SK-N-SH (cell line): ENCODE data around the gene MAN2A2. TPM values are rescaled to one million over a fixed set of nuclear protein-coding genes. Genes with fewer than 3 reads are reported as not detected.

Experiments used
- CTCF ChIA-PET: fragments of 300-600, 350-600 bp; formaldehyde crosslinking; extraction: SDS; loops from one replicate; lab custom pipeline; 2021; lab: Yijun Ruan, JAX
- POLR2A ChIA-PET: fragments of 350-600 bp; sonication (Branson Sonifier 250); formaldehyde crosslinking; extraction: SDS; loops from one replicate; lab custom pipeline; 2020; ENCODE audit warnings: antibody characterized with exemption, inconsistent platforms; lab: Yijun Ruan, JAX
- DNase-seq: peaks from one replicate; pipeline ENCODE4 v3.0.0; 2012
- H2AFZ ChIP-seq: fragments of 200-600 bp; sonication (generic); 2 replicates; pipeline ENCODE4 v1.8.1; 2016; ENCODE audit warnings: antibody characterized with exemption, mild to moderate bottlenecking, low read depth
- H3F3A ChIP-seq: fragments of 200-600 bp; sonication (generic); replicated peaks from 2 replicates; pipeline ENCODE3; 2016; ENCODE audit warnings: antibody characterized with exemption, mild to moderate bottlenecking; ENCODE audit not compliant: insufficient read depth
- H3K27ac ChIP-seq, 2 experiments: fragments of 200-500 bp in 1 of 2; fragments of 200-600 bp in 1 of 2; sonication (Bioruptor generic) in 1 of 2; sonication (generic), shearing (Covaris generic) in 1 of 2; 2 replicates each; pipeline versions ENCODE4 v1.5.1 to v1.6.1; 2014 to 2016; ENCODE audit warnings: low read depth in 2 of 2, inconsistent platforms in 1 of 2, low read length in 1 of 2, mild to moderate bottlenecking in 1 of 2, mixed read lengths in 1 of 2
- H3K27me3 ChIP-seq: fragments of 200-600 bp; sonication (generic), shearing (Covaris generic); 2 replicates; pipeline ENCODE4 v1.6.1; 2016; ENCODE audit warnings: mixed run types; ENCODE audit not compliant: insufficient read depth
- H3K36me3 ChIP-seq, 2 experiments: fragments of 200-500 bp in 1 of 2; fragments of 200-600 bp in 1 of 2; sonication (Bioruptor generic) in 1 of 2; sonication (generic) in 1 of 2; replicated peaks in 1 of 2; 2 replicates each; pipeline versions ENCODE3 to v1.5.1; 2014 to 2016; ENCODE audit warnings: low read length in 1 of 2, mild to moderate bottlenecking in 1 of 2; ENCODE audit not compliant: insufficient read depth in 2 of 2, control insufficient read depth in 1 of 2
- H3K4me1 ChIP-seq, 2 experiments: fragments of 200-500 bp in 1 of 2; fragments of 200-600 bp in 1 of 2; sonication (Bioruptor generic) in 1 of 2; sonication (generic), shearing (Covaris generic) in 1 of 2; 2 replicates each; pipeline versions ENCODE4 v1.5.1 to v1.6.1; 2014 to 2016; ENCODE audit warnings: low read depth in 1 of 2, low read length in 1 of 2, mixed run types in 1 of 2; ENCODE audit not compliant: insufficient read depth in 2 of 2, control insufficient read depth in 1 of 2
- H3K4me2 ChIP-seq: fragments of 200-600 bp; sonication (generic), shearing (Covaris generic); 2 replicates; pipeline ENCODE4 v1.6.1; 2017; ENCODE audit warnings: mixed run types
- H3K4me3 ChIP-seq, 2 experiments: fragments of 200-500 bp in 1 of 2; fragments of 200-600 bp in 1 of 2; sonication (Bioruptor generic) in 1 of 2; sonication (generic), shearing (Covaris generic) in 1 of 2; 2 replicates each; pipeline versions ENCODE4 v1.5.1 to v1.8.1; 2014 to 2016; ENCODE audit warnings: low read depth in 2 of 2, inconsistent platforms in 1 of 2, low read length in 1 of 2, mild to moderate bottlenecking in 1 of 2, mixed read lengths in 1 of 2, moderate library complexity in 1 of 2
- H3K79me2 ChIP-seq: fragments of 200-600 bp; sonication (generic); 2 replicates; pipeline ENCODE4 v1.8.1; 2017; ENCODE audit warnings: mild to moderate bottlenecking; ENCODE audit not compliant: insufficient read depth
- H3K9ac ChIP-seq: fragments of 200-600 bp; sonication (generic); 2 replicates; pipeline ENCODE4 v1.6.1; 2017; ENCODE audit warnings: mixed run types
- H3K9me2 ChIP-seq: fragments of 200-600 bp; sonication (generic); 2 replicates; pipeline ENCODE4 v1.6.1; 2017; ENCODE audit warnings: mixed run types
- H3K9me3 ChIP-seq: fragments of 200-600 bp; sonication (generic); 2 replicates; pipeline ENCODE4 v1.6.1; 2017; ENCODE audit warnings: mixed run types, mild to moderate bottlenecking, moderate library complexity
- H4K20me1 ChIP-seq: fragments of 200-600 bp; sonication (generic); 2 replicates; pipeline ENCODE4 v1.6.1; 2017; ENCODE audit warnings: mild to moderate bottlenecking, mixed run types; ENCODE audit not compliant: insufficient read depth
- CHD2 ChIP-seq: fragments of 150-350 bp; IDR thresholded peaks from 2 replicates; pipeline ENCODE4 v1.6.1; 2018; ENCODE audit warnings: low read length; ENCODE audit not compliant: partially characterized antibody
- ELF1 ChIP-seq: IDR thresholded peaks from 2 replicates; pipeline ENCODE4 v1.4.0; 2012
- EZH2phosphoT487 ChIP-seq: fragments of 200-600 bp; sonication (generic); IDR thresholded peaks from 2 replicates; pipeline ENCODE4 v1.6.1; 2017; ENCODE audit warnings: low read depth, mixed run types, mild to moderate bottlenecking, antibody characterized with exemption, moderate library complexity, borderline replicate concordance
- FOSL2 ChIP-seq: IDR thresholded peaks from 2 replicates; pipeline ENCODE4 v1.4.0; 2012; ENCODE audit warnings: low read depth, mild to moderate bottlenecking, moderate library complexity, borderline replicate concordance
- FOXM1 ChIP-seq: IDR thresholded peaks from 2 replicates; pipeline ENCODE4 v1.4.0; 2012; ENCODE audit warnings: low read depth, mild to moderate bottlenecking
- GABPA ChIP-seq: IDR thresholded peaks from 2 replicates; pipeline ENCODE4 v1.4.0; 2012; ENCODE audit warnings: low read depth, mild to moderate bottlenecking
- GATA2 ChIP-seq: sonication (generic); formaldehyde crosslinking; IDR thresholded peaks from 2 replicates; pipeline ENCODE4 v1.5.0; 2020; ENCODE audit warnings: mild to moderate bottlenecking, missing genetic modification reagents
- MXI1 ChIP-seq: IDR thresholded peaks from 2 replicates; pipeline ENCODE4 v1.6.1; 2012; ENCODE audit warnings: mild to moderate bottlenecking, low read depth, low read length, improper control_type of control experiment
- NFIC ChIP-seq: IDR thresholded peaks from 2 replicates; pipeline ENCODE4 v1.4.0; 2012; ENCODE audit warnings: borderline replicate concordance
- POLR2AphosphoS5 ChIP-seq: IDR thresholded peaks from 2 replicates; pipeline ENCODE4 v1.6.1; 2012; ENCODE audit warnings: low read depth, low read length
- RAD21 ChIP-seq: IDR thresholded peaks from 2 replicates; pipeline ENCODE4 v1.6.1; 2012; ENCODE audit warnings: mild to moderate bottlenecking, low read length
- RCOR1 ChIP-seq: fragments of 150-350 bp; IDR thresholded peaks from 2 replicates; pipeline ENCODE4 v1.6.1; 2017; ENCODE audit warnings: antibody characterized with exemption, low read length
- SIN3A ChIP-seq: IDR thresholded peaks from 2 replicates; pipeline ENCODE4 v1.6.1; 2012; ENCODE audit warnings: low read depth, mild to moderate bottlenecking, low read length, moderate library complexity, borderline replicate concordance
- SMC3 ChIP-seq: IDR thresholded peaks from 2 replicates; pipeline ENCODE4 v1.6.1; 2012; ENCODE audit warnings: low read depth, low read length, improper control_type of control experiment
- TAF1 ChIP-seq: IDR thresholded peaks from 2 replicates; pipeline ENCODE4 v1.6.1; 2012; ENCODE audit warnings: low read depth, mild to moderate bottlenecking, low read length, moderate library complexity, borderline replicate concordance
- USF1 ChIP-seq: IDR thresholded peaks from 2 replicates; pipeline ENCODE4 v1.4.0; 2012; ENCODE audit warnings: low read depth, borderline replicate concordance
- ZBTB33 ChIP-seq: IDR thresholded peaks from 2 replicates; pipeline ENCODE4 v1.4.0; 2012; ENCODE audit warnings: low read depth, borderline replicate concordance
- WGBS: methylation state at CpG from one replicate; pipeline ENCODE4 v1.1.6; 2017; ENCODE audit warnings: low lambda C conversion rate; 5-methylcytosine and 5-hydroxymethylcytosine counted together
- polyA plus RNA-seq, 3 experiments: library from polyadenylated mRNA; depleted of rRNA; stranded (reverse); fragments of >200 nt; gene quantifications; 2 replicates each; pipeline ENCODE4 v1.2.3, GENCODE V29; 2012
- TF ChIP-seq, protein P1 (sequence below): fragments of 150-350 bp; IDR thresholded peaks from 2 replicates; pipeline ENCODE4 v1.6.1; 2017; ENCODE audit warnings: antibody characterized with exemption, low read length, low read depth, borderline replicate concordance

Gene MAN2A2
- polyA plus RNA-seq, 1 of the 3 experiments (the other 2 are of a cell fraction): 35.0 TPM

DNA sequence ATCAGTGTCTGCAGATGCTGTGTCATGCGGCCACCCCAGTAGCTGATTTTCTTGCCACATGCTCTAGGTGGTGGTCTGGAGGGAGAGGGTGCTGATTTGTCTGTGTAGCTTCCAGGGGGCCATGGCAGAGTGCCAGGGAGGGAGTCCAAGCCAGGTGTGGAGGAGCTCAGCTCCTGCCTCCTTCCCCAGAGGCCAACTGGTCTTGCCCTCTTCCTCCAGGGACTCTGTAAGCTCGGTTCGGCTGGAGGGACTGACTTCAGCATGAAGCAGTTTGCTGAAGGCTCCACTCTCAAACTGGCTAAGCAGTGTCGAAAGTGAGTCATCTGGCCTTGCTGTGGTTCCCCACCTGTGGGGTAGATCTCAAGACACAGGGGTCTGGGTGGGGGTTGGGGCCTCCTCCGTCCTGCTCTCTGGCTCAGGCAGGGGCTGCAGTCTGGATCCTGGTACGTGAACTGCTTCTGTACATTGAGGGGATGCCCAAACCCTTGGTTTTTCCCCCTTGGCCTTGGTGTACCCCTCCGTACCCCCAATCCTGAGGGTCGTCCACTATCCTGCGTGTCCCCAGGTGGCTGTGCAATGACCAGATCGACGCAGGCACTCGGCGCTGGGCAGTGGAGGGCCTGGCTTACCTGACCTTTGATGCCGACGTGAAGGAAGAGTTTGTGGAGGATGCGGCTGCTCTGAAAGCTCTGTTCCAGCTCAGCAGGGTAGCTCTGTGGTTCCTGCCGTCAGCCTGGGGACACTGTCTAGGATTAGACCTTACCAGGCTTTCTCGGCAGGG, 44.7 kb downstream of the MAN2A2 start:
- Histone ChIP-seq H3K27me3 (no peaks in the 10 kb centered on the region), H2AFZ (no peak overlapping the region), H3K9me3 (no peaks in the 10 kb centered on the region), H4K20me1 (no peaks in the 10 kb centered on the region), H3K4me1 (no peaks in the 10 kb centered on the region), H3K36me3 (peaks cover 18 to 71% of the 10 kb centered on the region in 2 experiments), H3K4me2 (no peak overlapping the region), H3K9me2 (no peaks in the 10 kb centered on the region), H3K27ac (no peak overlapping the region), H3K9ac (no peak overlapping the region), H3K79me2 (no peaks in the 10 kb centered on the region), H3F3A (peaks cover 3% of the 10 kb centered on the region), H3K4me3 (no peak overlapping the region)
- ChIA-PET CTCF (interaction anchor here (0.7 to 11.4 kb wide), 4 partner anchors 8 to 108 kb away, joined by 3 to 108 read pairs (median 13); partner anchors contain the start of genes HDDC3 and UNC45A), POLR2A (interaction anchor here (1.0 to 1.3 kb wide), 4 partner anchors 8 to 74 kb away, joined by 3 to 8 read pairs (median 4); partner anchors contain the start of genes UNC45A and VPS33B)
- no peak for DNase-seq
- 94% methylated on average over 11 of the region's 18 CpGs for WGBS
- TF ChIP-seq EZH2phosphoT487 (no peak), SMC3 (no peak), ZBTB33 (no peak), GATA2 (CRISPR knock-in tag) (no peak), GABPA (no peak), FOSL2 (no peak), NFIC (no peak), ELF1 (no peak), USF1 (no peak), MXI1 (no peak), RAD21 (no peak), CHD2 (no peak), POLR2AphosphoS5 (no peak), RCOR1 (no peak), FOXM1 (no peak), TAF1 (no peak), SIN3A (no peak)
- TF ChIP-seq, protein P1, sequence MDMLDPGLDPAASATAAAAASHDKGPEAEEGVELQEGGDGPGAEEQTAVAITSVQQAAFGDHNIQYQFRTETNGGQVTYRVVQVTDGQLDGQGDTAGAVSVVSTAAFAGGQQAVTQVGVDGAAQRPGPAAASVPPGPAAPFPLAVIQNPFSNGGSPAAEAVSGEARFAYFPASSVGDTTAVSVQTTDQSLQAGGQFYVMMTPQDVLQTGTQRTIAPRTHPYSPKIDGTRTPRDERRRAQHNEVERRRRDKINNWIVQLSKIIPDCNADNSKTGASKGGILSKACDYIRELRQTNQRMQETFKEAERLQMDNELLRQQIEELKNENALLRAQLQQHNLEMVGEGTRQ: no peak
